HCT116 (cell line): Measurements from ENCODE around the gene STAU1.

Source experiments
- CBX3 ChIP-seq: IDR thresholded peaks from 2 replicates; pipeline ENCODE4 v1.6.1; 2012; ENCODE audit warnings: low read depth
- EZH2 ChIP-seq: fragments of 200-600 bp; sonication (generic); IDR thresholded peaks from 2 replicates; pipeline ENCODE4 v1.6.1; 2017; ENCODE audit warnings: antibody characterized with exemption, mixed run types
- EZH2phosphoT487 ChIP-seq: fragments of 200-600 bp; IDR thresholded peaks from 2 replicates; pipeline ENCODE4 v1.6.1; 2018; ENCODE audit warnings: antibody characterized with exemption, borderline replicate concordance
- FOSL1 ChIP-seq: IDR thresholded peaks from 2 replicates; pipeline ENCODE4 v1.6.1; 2012; ENCODE audit warnings: low read depth
- POLR2AphosphoS5 ChIP-seq: IDR thresholded peaks from 2 replicates; pipeline ENCODE4 v1.6.1; 2011; ENCODE audit warnings: mild to moderate bottlenecking, low read depth, low read length, moderate library complexity
- YY1 ChIP-seq: IDR thresholded peaks from 2 replicates; pipeline ENCODE4 v1.6.1; 2011; ENCODE audit warnings: low read length, low read depth, moderate library complexity, mild to moderate bottlenecking; ENCODE audit not compliant: insufficient replicate concordance; ENCODE audit errors: extremely low read depth
- ZNF274 ChIP-seq: fragments of 200-500 bp; sonication (Bioruptor generic); IDR thresholded peaks from 2 replicates; pipeline ENCODE4 v1.6.1; 2014; ENCODE audit warnings: mild to moderate bottlenecking, low read depth, low read length, inconsistent platforms
- TF ChIP-seq, protein P1 (sequence below), 3 experiments: fragments of 200-600 bp in 1 of 3; sonication (generic) in 1 of 3; IDR thresholded peaks in 2 of 3; conservative IDR thresholded peaks in 1 of 3; 2 replicates each; pipeline ENCODE4 v1.5.1; 2012 to 2017; ENCODE audit warnings: low read depth in 2 of 3, low read length in 2 of 3, antibody characterized with exemption in 1 of 3, borderline replicate concordance in 1 of 3, control low read depth in 1 of 3, mild to moderate bottlenecking in 1 of 3, mixed read lengths in 1 of 3, mixed run types in 1 of 3, moderate library complexity in 1 of 3; ENCODE audit not compliant: insufficient read depth in 1 of 3
- TF ChIP-seq, protein P2 (sequence below): IDR thresholded peaks from 2 replicates; pipeline ENCODE4 v1.6.1; 2012
- TF ChIP-seq, protein P3 (sequence below): IDR thresholded peaks from 2 replicates; pipeline ENCODE4 v1.6.1; 2011; ENCODE audit warnings: mild to moderate bottlenecking, low read length, moderate library complexity; ENCODE audit not compliant: insufficient replicate concordance; ENCODE audit errors: extremely low read depth

DNA sequence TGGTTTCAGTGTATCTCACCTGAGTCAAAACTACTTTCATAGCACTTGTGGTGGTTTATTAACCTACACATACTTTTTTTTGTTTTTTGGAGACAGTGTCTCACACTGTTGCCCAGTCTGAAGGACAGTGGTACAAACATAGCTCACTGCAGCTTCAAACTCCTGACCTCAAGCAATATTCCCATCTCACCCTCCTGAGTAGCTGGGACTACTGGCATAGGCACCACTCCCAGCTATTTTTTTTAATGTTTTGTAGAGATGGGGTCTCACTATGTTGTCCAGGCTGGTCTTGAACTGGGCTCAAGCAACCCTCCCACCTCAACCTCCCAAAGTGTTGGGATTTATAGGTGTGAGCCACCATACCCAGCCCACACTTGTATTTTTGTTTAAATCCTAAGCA, 49.7 kb downstream of the STAU1 start:
- TF ChIP-seq ZNF274 (no peak), FOSL1 (no peak), YY1 (no peak), EZH2 (no peak), EZH2phosphoT487 (no peak), POLR2AphosphoS5 (no peak), CBX3 (no peak)
- TF ChIP-seq, protein P1, sequence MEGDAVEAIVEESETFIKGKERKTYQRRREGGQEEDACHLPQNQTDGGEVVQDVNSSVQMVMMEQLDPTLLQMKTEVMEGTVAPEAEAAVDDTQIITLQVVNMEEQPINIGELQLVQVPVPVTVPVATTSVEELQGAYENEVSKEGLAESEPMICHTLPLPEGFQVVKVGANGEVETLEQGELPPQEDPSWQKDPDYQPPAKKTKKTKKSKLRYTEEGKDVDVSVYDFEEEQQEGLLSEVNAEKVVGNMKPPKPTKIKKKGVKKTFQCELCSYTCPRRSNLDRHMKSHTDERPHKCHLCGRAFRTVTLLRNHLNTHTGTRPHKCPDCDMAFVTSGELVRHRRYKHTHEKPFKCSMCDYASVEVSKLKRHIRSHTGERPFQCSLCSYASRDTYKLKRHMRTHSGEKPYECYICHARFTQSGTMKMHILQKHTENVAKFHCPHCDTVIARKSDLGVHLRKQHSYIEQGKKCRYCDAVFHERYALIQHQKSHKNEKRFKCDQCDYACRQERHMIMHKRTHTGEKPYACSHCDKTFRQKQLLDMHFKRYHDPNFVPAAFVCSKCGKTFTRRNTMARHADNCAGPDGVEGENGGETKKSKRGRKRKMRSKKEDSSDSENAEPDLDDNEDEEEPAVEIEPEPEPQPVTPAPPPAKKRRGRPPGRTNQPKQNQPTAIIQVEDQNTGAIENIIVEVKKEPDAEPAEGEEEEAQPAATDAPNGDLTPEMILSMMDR (IDR thresholded peaks at IDR 0.05 in 2 of 3, conservative IDR thresholded peaks at IDR 0.05 in 1 of 3; ENCODE audit: borderline replicate concordance in 1 of 3, insufficient read depth in 1 of 3, low read depth in 2 of 3, low read length in 2 of 3): no peak
- TF ChIP-seq, protein P2, sequence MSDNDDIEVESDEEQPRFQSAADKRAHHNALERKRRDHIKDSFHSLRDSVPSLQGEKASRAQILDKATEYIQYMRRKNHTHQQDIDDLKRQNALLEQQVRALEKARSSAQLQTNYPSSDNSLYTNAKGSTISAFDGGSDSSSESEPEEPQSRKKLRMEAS: no peak
- TF ChIP-seq, protein P3, sequence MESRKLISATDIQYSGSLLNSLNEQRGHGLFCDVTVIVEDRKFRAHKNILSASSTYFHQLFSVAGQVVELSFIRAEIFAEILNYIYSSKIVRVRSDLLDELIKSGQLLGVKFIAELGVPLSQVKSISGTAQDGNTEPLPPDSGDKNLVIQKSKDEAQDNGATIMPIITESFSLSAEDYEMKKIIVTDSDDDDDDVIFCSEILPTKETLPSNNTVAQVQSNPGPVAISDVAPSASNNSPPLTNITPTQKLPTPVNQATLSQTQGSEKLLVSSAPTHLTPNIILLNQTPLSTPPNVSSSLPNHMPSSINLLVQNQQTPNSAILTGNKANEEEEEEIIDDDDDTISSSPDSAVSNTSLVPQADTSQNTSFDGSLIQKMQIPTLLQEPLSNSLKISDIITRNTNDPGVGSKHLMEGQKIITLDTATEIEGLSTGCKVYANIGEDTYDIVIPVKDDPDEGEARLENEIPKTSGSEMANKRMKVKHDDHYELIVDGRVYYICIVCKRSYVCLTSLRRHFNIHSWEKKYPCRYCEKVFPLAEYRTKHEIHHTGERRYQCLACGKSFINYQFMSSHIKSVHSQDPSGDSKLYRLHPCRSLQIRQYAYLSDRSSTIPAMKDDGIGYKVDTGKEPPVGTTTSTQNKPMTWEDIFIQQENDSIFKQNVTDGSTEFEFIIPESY: no peak
